ENCODE data around the gene CD34. TPM values are rescaled to one million over a fixed set of nuclear protein-coding genes. Genes with fewer than 3 reads are reported as not detected.
"Not testable (repeated sequence)": the region's sequence is repeated elsewhere in the genome, so short reads cannot be mapped to it uniquely, and the experiment has no call there.

Gene CD34
- total RNA-seq, 2 donors from 2014 or later: 9.8 to 47.7 TPM

DNA sequence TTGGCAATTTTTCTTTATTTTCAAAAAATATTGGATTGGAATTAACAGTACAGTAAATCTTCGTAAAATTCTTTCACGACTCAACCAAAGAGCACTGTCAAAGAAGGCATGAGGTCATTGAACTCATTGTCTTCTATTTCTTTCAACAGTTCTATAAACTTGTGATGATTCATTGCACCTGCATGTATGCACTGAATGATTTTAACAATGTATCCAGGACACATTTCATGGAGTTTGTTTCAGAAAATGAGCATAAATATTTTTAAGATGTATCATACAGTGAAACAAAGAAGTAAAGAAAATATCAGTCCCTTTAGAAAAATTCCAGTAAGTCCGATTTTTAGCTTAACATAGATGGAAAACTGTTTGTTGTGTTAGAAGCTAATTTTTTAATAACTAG lies 33.6 kb upstream of the CD34 start:
- TF ChIP-seq POLR2AphosphoS5 (IDR thresholded peaks at IDR 0.05) (no peak), POLR2A (IDR thresholded peaks at IDR 0.05) (no peak)
- TF ChIP-seq, protein P1, sequence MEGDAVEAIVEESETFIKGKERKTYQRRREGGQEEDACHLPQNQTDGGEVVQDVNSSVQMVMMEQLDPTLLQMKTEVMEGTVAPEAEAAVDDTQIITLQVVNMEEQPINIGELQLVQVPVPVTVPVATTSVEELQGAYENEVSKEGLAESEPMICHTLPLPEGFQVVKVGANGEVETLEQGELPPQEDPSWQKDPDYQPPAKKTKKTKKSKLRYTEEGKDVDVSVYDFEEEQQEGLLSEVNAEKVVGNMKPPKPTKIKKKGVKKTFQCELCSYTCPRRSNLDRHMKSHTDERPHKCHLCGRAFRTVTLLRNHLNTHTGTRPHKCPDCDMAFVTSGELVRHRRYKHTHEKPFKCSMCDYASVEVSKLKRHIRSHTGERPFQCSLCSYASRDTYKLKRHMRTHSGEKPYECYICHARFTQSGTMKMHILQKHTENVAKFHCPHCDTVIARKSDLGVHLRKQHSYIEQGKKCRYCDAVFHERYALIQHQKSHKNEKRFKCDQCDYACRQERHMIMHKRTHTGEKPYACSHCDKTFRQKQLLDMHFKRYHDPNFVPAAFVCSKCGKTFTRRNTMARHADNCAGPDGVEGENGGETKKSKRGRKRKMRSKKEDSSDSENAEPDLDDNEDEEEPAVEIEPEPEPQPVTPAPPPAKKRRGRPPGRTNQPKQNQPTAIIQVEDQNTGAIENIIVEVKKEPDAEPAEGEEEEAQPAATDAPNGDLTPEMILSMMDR (IDR thresholded peaks at IDR 0.05): no peak
- no peaks in the 10 kb centered on the region for H3K36me3 ChIP-seq
- no peak overlapping the region for H3K4me3 ChIP-seq
- H3K27me3 ChIP-seq (replicated peaks; ENCODE audit: insufficient read depth): no peaks in the 10 kb centered on the region
- WGBS: 57% methylated on average over 3 of the region's 3 CpGs
- intact Hi-C loops (cut with DNase I): no loop called here
- H3K4me1 ChIP-seq (replicated peaks): peaks cover 3% of the 10 kb centered on the region
- H3K27ac ChIP-seq: no peak overlapping the region
- no peaks in the 10 kb centered on the region for H3K9me3 ChIP-seq
- no peak for DNase-seq (ENCODE audit: low spot score)

DNA sequence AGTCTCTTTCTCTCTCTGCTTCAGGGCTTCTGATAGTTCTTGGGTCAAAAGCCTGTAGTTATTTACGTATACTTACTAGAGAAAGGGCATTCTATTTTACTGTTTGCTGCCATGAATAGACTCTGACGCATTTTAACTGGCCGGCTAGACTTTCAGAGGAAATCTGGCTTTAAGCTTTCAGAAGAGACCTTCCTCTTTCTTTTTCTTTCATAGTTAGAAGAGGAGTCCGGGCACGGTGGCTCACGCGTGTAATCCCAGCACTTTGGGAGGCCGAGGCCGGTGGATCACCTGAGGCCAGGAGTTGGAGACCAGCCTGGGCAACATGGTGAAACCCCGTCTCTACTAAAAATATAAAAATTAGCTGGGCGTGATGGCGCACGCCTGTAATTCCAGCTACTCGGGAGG lies 31.4 kb upstream of the CD34 start:
- H3K9me3 ChIP-seq; H3K27ac ChIP-seq; DNase-seq (ENCODE audit: low spot score); H3K4me1 ChIP-seq (replicated peaks); H3K36me3 ChIP-seq; intact Hi-C loops (cut with DNase I); H3K4me3 ChIP-seq; H3K27me3 ChIP-seq (replicated peaks; ENCODE audit: insufficient read depth): not testable (repeated sequence)
- whole genome bisulfite sequencing: 73% methylated on average over 14 of the region's 14 CpGs

DNA sequence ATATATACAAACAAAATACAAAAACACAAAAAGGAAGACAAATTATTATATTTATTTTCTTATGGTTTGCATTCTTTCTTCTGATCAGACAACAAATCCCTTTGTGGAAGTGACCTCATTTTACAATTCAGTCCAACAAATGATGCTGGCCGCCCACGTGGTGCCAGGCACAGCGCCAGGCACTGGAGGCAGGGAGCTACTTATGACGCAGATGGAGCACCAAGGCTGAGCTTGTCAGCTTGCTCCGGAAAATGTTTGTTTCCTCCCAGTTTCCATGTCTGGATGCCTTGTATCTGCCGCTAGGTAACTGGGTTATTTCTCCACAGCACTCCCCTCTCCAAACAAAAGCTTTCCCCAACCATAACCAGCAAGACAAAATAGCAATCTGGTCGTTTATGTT lies 30.7 kb upstream of the CD34 start:
- H3K27ac ChIP-seq: no peak overlapping the region
- DNase-seq (ENCODE audit: low spot score): no peak
- no peak for TF ChIP-seq POLR2A (IDR thresholded peaks at IDR 0.05)
- TF ChIP-seq, protein P1 (IDR thresholded peaks at IDR 0.05): no peak
- peak; percentile 16 for TF ChIP-seq POLR2AphosphoS5 (IDR thresholded peaks at IDR 0.05)
- intact Hi-C loops (cut with DNase I): no loop called here
- WGBS: 16% methylated on average over 7 of the region's 7 CpGs
- H3K9me3 ChIP-seq: no peaks in the 10 kb centered on the region
- H3K27me3 ChIP-seq (replicated peaks; ENCODE audit: insufficient read depth): no peaks in the 10 kb centered on the region
- no peaks in the 10 kb centered on the region for H3K36me3 ChIP-seq
- H3K4me3 ChIP-seq: no peak overlapping the region
- no peaks in the 10 kb centered on the region for H3K4me1 ChIP-seq (replicated peaks)

DNA sequence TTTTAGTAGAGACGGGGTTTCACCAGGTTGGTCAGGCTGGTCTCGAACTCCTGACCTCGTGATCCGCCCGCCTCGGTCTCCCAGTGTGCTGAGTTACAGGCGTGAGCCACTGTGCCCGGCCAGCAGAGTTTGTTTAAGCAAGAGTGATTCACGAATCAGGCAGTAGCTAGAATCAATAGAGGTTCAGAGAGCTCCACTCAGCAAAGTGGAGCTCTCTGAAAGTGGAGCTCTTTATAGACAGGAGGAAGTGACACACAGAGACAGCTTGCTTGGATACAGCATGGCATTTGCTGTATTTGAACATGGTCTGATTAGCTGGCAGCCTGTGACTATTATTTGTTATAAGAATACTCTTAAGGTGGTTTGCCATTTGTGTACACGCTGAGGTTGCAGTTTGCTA lies 27.1 kb upstream of the CD34 start:
- no peaks in the 10 kb centered on the region for H3K27me3 ChIP-seq (replicated peaks; ENCODE audit: insufficient read depth)
- DNase-seq (ENCODE audit: low spot score): peak; percentile 33
- WGBS: 60% methylated on average over 10 of the region's 10 CpGs
- TF ChIP-seq POLR2A (IDR thresholded peaks at IDR 0.05): no peak
- peak; percentile 45 for TF ChIP-seq POLR2AphosphoS5 (IDR thresholded peaks at IDR 0.05)
- no peak overlapping the region for H3K27ac ChIP-seq
- H3K36me3 ChIP-seq: no peaks in the 10 kb centered on the region
- intact Hi-C loops (cut with DNase I): no loop called here
- H3K4me3 ChIP-seq: no peak overlapping the region
- H3K9me3 ChIP-seq: no peaks in the 10 kb centered on the region
- no peaks in the 10 kb centered on the region for H3K4me1 ChIP-seq (replicated peaks)

DNA sequence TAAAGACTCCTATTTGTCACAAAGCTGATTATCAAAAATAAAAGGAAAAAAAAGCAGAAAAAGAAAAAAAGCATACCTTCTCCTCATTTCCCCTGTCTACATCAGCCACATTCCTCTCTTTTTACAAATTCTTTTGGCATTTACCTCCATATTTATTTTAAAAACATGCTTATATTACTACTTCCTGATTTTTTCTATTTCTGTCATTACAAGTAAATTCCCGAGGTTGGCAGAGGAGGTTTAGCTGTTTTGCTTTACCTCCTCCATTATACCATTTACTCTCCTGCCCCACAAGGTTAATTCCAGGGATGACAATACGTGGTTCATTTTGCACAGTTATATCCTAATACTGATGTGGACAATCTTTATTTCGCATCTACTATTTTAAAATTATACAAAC lies 26.3 kb upstream of the CD34 start:
- 74% methylated on average over 3 of the region's 3 CpGs for WGBS
- no peak for DNase-seq (ENCODE audit: low spot score)
- H3K36me3 ChIP-seq: no peaks in the 10 kb centered on the region
- no peaks in the 10 kb centered on the region for H3K27me3 ChIP-seq (replicated peaks; ENCODE audit: insufficient read depth)
- H3K27ac ChIP-seq: no peak overlapping the region
- no peaks in the 10 kb centered on the region for H3K4me1 ChIP-seq (replicated peaks)
- TF ChIP-seq, protein P1 (IDR thresholded peaks at IDR 0.05): no peak
- TF ChIP-seq POLR2A (IDR thresholded peaks at IDR 0.05) (no peak), POLR2AphosphoS5 (IDR thresholded peaks at IDR 0.05) (no peak)
- H3K4me3 ChIP-seq: no peak overlapping the region
- no peaks in the 10 kb centered on the region for H3K9me3 ChIP-seq
- intact Hi-C loops (cut with DNase I): no loop called here

DNA sequence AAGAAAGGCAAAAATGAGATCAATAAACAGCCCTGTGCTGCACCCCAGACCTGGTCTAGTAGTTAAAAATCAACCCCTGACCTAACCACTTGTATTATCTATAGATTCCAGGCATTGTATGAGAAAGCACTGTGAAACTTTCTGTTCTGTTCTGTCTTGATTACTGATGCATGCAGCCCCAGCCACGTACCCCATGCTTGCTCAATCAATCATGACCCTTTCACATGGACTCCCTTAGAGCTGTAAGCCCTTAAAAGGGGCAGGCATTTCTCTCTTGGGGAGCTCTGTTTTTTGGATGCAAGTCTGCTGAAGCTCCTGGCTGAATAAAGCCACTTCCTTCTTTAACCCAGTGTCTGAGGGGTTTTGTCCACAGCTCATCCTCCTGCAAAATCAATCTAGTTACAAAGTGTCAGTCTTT lies 24.2 kb upstream of the CD34 start:
- no peaks in the 10 kb centered on the region for H3K36me3 ChIP-seq
- DNase-seq (ENCODE audit: low spot score): no peak
- H3K27me3 ChIP-seq (replicated peaks; ENCODE audit: insufficient read depth): no peaks in the 10 kb centered on the region
- no peak overlapping the region for H3K27ac ChIP-seq
- intact Hi-C loops (cut with DNase I): no loop called here
- no peak overlapping the region for H3K4me3 ChIP-seq
- H3K9me3 ChIP-seq: no peaks in the 10 kb centered on the region
- TF ChIP-seq, protein P1 (IDR thresholded peaks at IDR 0.05): no peak
- no peak for TF ChIP-seq POLR2A (IDR thresholded peaks at IDR 0.05)
- no peak for TF ChIP-seq POLR2AphosphoS5 (IDR thresholded peaks at IDR 0.05)
- no peaks in the 10 kb centered on the region for H3K4me1 ChIP-seq (replicated peaks)
- 89% methylated on average over 1 of the region's 1 CpG for WGBS
